Right lobe of liver (tissue), 6 donors: ENCODE results near the gene FAM25G. TPM values are rescaled to one million over a fixed set of nuclear protein-coding genes. Genes with fewer than 3 reads are reported as not detected.
"Not testable (repeated sequence)": the region's sequence is repeated elsewhere in the genome, so short reads cannot be mapped to it uniquely, and the experiment has no call there.

Experiments used
- ATAC-seq, 4 donors: fragments of 200-7000 bp; cut with Tn5 transposase; one replicate each; pipeline ENCODE4 v1.9.1; 2020; ENCODE audit warnings: mild to moderate bottlenecking in 4 of 4, moderate library complexity in 4 of 4
- DNase-seq, 3 donors: peaks; one replicate each; pipeline ENCODE4 v3.0.0-alpha.2; 2020
- H3K27ac ChIP-seq, 3 donors: fragments of 200-600 bp; one replicate each; pipeline ENCODE4 v1.8.0; 2022
- H3K27me3 ChIP-seq, 2 donors: fragments of 200-600 bp; one replicate each; pipeline ENCODE4 v1.8.0; 2022
- H3K36me3 ChIP-seq, 4 donors: fragments of 200-600 bp; sonication (generic) in 1 of 4; one replicate each; pipeline versions ENCODE4 v1.5.1 to v1.8.0; 2017 to 2022; ENCODE audit warnings: control low read depth in 1 of 4
- H3K4me1 ChIP-seq, 4 donors: fragments of 200-600 bp; sonication (generic) in 1 of 4; one replicate each; pipeline versions ENCODE4 v1.5.1 to v1.8.0; 2017 to 2022; ENCODE audit warnings: control low read depth in 1 of 4
- H3K4me3 ChIP-seq, 3 donors: fragments of 200-600 bp; one replicate each; pipeline ENCODE4 v1.8.0; 2022
- H3K9me3 ChIP-seq, 4 donors: fragments of 200-600 bp; sonication (generic) in 1 of 4; one replicate each; pipeline versions ENCODE4 v1.5.1 to v1.8.0; 2017 to 2022; ENCODE audit warnings: control low read depth in 1 of 4
- WGBS: methylation state at CpG from one replicate; pipeline ENCODE4 v1.1.6; 2018; ENCODE audit warnings: low coverage, low lambda C conversion rate; ENCODE audit not compliant: insufficient coverage; ENCODE audit errors: missing lambda C conversion rate; 5-methylcytosine and 5-hydroxymethylcytosine counted together
- intact Hi-C, 2 donors: fragments of 100-400 bp; cut with DNase I; formaldehyde crosslinking; loops; one replicate each; pipeline versions ENCODE4 v1.11.2 to v1.14.1; 2022
- total RNA-seq, 6 experiments: library from RNA; depleted of rRNA in 2 of 6; stranded (reverse); fragments of >200 nt in 2 of 6; fragmentation: NEBNext Ultra II Directional in 3 of 6; extraction: Animal tissue kit (Norgen Biotek cat#: 25700) in 3 of 6; gene quantifications; one replicate each; pipeline versions ENCODE4 v1.1.0 to v1.2.4, GENCODE V29; 2016 to 2023
- donor health status: DM: no; HTN: yes; CAD: no.
- donor health status: DM: no; HTN: no; CAD: no.
- donor health status: DM: no; HTN: no; CAD: no.
- donor health status: DM: no; HTN: yes; CAD: no.
- donor health status: DM: no; HTN: yes; CAD: no.

Gene FAM25G
- total RNA-seq, 6 experiments from 2014 or later = not detected

DNA sequence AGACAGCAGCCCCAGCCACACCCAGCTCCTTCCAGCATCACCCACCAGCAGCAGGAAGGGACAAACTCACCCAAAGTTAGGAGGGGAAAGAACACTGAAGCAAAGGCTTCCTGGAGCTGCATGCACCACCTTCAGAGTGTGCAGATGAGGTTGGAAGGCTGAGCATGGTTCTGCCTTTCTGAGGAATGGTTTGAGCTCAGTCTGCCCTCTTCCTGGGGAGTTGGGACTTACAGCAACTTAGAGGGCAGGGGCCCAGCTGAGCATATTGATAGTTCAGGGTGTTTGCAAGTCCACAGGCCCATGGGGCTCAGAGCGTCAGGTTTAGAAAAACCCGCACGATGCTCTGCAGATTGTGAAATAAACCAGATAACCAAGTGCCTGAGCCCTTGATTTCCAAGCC lies 11.4 kb downstream of the FAM25G start:
- ATAC-seq, H3K9me3 ChIP-seq, H3K36me3 ChIP-seq, H3K4me3 ChIP-seq, DNase-seq, intact Hi-C loops, H3K4me1 ChIP-seq, H3K27me3 ChIP-seq, H3K27ac ChIP-seq: not testable (repeated sequence)
- no CpG with 5 or more reads among the region's 3 CpGs for WGBS

DNA sequence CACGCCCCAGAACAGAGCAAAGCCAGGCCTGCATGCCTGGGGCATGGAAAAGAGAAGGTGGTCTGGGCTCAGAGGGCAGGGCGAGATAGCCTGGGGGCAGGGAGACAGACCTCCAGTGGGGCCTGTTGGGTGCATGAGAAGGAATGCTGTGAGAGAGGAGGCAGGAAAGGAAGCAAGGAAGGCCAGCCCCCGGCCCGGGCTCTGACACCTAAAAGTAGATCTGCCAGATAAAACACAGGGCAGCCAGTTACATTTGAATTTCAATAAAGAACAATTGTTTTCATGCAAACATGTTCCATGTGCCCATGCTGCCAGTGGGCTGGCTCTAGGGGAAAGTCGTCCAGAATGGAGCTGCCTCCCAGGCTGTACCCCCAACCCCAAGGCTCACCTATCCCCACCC lies 13.4 kb downstream of the FAM25G start:
- H3K36me3 ChIP-seq, ATAC-seq, intact Hi-C loops, H3K27ac ChIP-seq, H3K27me3 ChIP-seq, H3K4me1 ChIP-seq, DNase-seq, H3K9me3 ChIP-seq, H3K4me3 ChIP-seq: not testable (repeated sequence)
- WGBS = no CpG with 5 or more reads among the region's 5 CpGs

DNA sequence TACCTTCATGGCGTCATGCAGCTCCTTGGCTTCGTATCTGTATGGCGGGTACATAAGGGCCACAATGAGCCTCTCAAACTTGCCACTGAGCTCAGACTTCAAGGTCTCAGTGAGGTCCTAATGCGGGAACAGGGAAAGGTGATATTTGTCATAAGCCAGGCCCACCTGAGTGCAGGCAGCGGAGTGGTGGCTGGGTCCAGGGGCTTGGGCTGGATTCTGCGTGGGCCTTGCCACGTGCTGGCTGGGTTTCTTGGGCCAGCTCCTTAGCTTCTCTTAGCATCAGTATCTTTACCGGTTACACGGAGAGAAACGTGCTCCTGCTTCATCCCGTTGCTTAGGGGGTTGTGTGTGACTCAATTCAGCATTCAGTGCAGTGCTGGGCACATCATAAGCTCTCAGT lies 14.4 kb downstream of the FAM25G start:
- H3K9me3 ChIP-seq, H3K27ac ChIP-seq, H3K4me3 ChIP-seq, H3K36me3 ChIP-seq, ATAC-seq, H3K27me3 ChIP-seq, DNase-seq, H3K4me1 ChIP-seq, intact Hi-C loops: not testable (repeated sequence)
- no CpG with 5 or more reads among the region's 11 CpGs for WGBS

DNA sequence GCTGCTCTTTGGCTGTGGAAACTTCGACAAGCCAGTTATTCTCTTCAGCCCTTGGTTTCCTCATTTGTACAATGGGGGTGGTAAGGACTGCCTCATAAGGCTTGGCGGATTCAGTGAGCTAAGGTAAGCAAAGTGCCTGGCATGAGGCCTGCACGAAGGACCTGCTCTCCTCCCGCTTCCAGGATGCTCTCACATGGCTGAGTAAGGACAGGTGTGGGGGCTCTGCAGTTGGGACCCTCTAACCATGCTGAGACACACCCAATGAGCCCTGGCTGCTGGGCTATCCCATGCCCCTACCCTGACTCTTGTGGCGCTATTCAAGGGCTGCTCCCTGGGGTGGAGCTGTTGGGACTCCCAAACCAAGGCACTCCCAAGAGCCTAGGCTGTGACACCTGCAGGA lies 16.4 kb downstream of the FAM25G start:
- DNase-seq = peak in 2 of 3 donors; percentile 31 to 43
- ATAC-seq, H3K4me1 ChIP-seq, H3K9me3 ChIP-seq, intact Hi-C loops, H3K4me3 ChIP-seq, H3K27me3 ChIP-seq, H3K36me3 ChIP-seq, H3K27ac ChIP-seq: not testable (repeated sequence)
- no CpG with 5 or more reads among the region's 5 CpGs for WGBS

DNA sequence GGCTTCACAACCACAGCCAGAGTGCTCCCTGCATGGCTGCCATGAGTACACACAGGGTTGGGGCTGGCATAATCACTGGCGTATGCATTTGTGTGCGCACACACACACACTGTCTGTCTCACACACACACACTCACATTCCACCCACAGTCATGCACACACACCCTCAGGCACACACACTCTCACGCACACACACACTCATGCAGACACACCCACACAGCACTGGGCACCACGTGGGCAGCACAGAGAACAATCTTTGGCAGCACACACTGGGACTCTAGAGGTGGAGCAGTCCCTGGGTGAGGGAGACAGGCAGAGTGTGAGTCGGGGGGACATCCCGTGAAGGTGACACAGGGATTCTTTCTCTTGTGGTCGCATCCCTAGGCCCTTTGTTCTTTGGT lies 18.0 kb downstream of the FAM25G start:
- DNase-seq, H3K27me3 ChIP-seq, H3K4me3 ChIP-seq, H3K9me3 ChIP-seq, ATAC-seq, H3K4me1 ChIP-seq, intact Hi-C loops, H3K36me3 ChIP-seq, H3K27ac ChIP-seq: not testable (repeated sequence)
- WGBS = no CpG with 5 or more reads among the region's 7 CpGs

DNA sequence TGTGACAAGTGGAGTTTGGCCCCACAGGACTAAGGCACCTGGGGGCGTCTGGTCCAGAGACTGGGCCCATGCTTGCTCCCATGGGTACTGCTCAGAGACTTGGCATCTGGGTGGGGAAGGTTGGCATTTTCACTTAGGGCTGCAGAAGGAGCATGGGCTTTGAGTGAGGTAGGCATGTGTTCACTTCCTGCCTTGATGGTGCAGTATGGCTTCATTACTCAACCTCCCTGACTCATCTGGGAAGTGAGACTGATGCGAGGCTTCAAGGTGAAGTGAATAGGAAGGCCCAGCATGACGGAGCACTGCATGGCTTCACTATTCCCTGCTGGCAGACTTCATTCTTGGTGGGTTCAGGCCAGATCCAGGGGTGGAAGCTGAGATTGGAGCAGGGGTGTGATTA lies 18.9 kb downstream of the FAM25G start:
- H3K36me3 ChIP-seq, H3K4me1 ChIP-seq, intact Hi-C loops, DNase-seq, H3K27me3 ChIP-seq, ATAC-seq, H3K4me3 ChIP-seq, H3K27ac ChIP-seq, H3K9me3 ChIP-seq: not testable (repeated sequence)
- no CpG with 5 or more reads among the region's 3 CpGs for WGBS

DNA sequence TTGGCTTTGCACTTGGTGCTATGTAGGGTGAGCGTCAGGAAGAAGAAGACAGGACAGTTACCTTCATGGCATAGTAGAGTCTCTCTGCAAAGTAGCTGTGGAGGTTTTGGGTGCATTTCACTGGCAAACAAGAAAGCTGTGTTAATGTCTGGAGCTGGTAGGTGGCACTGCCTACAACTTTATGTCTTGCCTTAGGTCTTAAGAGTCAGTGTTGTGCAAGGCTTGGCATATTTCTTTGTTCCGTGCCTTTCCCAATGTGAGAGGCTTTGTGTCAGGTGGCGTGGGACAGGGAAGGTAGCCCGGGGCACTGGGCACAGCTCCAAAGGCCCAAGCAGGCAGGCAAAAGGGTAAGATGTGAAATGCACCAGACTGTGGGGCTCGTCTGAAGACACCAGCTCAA lies 19.4 kb downstream of the FAM25G start:
- WGBS = no CpG with 5 or more reads among the region's 5 CpGs
- intact Hi-C loops, H3K27ac ChIP-seq: not testable (repeated sequence)

DNA sequence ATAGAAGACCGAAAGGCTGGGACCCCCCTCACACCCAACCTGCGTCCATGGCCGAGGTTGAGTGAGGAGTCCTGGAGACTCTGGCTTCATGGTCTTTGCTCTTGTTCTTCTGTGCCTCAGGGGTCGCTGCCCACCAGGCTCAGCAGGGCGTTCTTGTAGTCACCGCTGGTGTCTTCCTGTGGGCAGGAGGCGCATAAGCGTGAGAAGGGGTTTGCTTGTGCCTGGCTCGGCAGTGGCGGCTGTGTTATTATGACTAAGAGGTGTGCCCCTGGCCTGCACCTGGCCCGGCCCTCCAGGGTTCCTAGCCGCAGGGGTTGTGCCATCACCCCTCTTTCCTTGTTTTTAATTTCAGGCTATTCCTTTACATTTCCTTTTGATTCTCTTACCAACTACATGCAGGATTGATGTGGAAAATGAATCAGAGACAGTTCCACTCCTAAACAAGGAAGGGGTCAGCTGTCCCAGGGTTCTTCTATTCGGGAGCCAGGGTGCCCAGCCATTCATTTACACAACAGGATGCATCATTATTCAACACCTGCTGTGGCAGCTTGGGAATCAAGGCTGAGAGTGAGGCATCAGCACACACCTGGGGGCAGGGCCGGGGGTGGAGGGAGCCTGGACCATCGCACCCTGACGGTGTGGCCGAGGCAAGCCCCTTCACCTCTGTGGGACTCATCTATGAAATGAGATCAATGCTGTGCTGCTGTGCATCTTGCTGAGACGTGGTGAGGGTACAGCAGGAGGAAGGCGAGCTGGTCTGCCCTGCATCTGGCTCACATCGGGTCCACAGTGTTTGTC lies 22.6 kb downstream of the FAM25G start:
- H3K9me3 ChIP-seq, H3K4me1 ChIP-seq, H3K36me3 ChIP-seq, ATAC-seq, H3K27ac ChIP-seq, intact Hi-C loops, H3K4me3 ChIP-seq, H3K27me3 ChIP-seq: not testable (repeated sequence)
- no CpG with 5 or more reads among the region's 20 CpGs for WGBS
- peak in 1 of 3 donors; percentile 43 for DNase-seq

More for the DNA sequence above, 19.4 kb downstream of the FAM25G start:
- not testable (repeated sequence) for H3K9me3 ChIP-seq, H3K36me3 ChIP-seq, H3K4me1 ChIP-seq, H3K27me3 ChIP-seq, DNase-seq, H3K4me3 ChIP-seq
- ATAC-seq = peak in 1 of 4 donors; percentile 26

DNA sequence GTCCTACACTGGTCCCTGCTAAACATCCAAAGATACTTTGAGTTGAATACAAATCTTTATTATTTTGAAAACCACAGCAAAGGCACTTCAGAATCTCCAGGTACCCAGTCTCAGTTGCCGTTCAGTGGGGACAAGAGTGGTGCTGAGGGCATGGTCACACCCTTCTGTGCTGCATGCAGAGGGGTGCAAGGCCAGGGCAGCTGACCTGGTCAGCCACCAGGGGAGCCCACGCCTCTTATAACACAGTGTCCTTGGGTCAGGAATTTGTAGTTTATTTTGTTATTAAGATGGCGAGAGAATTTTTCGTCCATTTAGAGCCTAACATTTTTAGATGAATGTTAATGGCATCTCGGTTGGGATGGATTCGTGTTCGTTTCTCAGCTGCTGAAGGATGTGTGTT lies 23.5 kb downstream of the FAM25G start:
- H3K4me1 ChIP-seq, H3K27me3 ChIP-seq, H3K27ac ChIP-seq, H3K36me3 ChIP-seq, intact Hi-C loops, DNase-seq, H3K4me3 ChIP-seq, H3K9me3 ChIP-seq, ATAC-seq: not testable (repeated sequence)
- WGBS = no CpG with 5 or more reads among the region's 7 CpGs

DNA sequence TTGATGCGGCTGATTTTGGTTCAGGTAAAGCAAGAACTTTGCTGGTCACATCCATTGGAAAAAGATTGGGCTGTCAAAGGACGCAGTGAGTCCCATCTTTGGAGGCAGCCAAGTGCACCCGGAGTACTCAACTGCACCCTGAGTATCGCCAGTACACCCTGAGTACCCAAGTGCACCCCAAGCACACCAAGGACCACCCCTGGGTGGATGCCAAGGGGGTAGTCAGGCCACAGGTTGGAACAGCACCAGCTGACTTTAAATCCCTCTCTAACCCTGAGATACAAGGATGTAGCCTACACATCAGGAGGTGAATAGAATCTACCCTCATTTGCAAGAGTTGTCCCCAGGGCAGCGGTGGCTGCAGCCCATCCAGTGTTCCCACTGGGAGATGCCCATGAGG lies 24.0 kb downstream of the FAM25G start:
- DNase-seq = peak in 1 of 3 donors; percentile 45
- ATAC-seq, intact Hi-C loops, H3K4me1 ChIP-seq, H3K9me3 ChIP-seq, H3K4me3 ChIP-seq, H3K27ac ChIP-seq, H3K27me3 ChIP-seq, H3K36me3 ChIP-seq: not testable (repeated sequence)
- WGBS = 90% methylated on average over 2 of the region's 5 CpGs

DNA sequence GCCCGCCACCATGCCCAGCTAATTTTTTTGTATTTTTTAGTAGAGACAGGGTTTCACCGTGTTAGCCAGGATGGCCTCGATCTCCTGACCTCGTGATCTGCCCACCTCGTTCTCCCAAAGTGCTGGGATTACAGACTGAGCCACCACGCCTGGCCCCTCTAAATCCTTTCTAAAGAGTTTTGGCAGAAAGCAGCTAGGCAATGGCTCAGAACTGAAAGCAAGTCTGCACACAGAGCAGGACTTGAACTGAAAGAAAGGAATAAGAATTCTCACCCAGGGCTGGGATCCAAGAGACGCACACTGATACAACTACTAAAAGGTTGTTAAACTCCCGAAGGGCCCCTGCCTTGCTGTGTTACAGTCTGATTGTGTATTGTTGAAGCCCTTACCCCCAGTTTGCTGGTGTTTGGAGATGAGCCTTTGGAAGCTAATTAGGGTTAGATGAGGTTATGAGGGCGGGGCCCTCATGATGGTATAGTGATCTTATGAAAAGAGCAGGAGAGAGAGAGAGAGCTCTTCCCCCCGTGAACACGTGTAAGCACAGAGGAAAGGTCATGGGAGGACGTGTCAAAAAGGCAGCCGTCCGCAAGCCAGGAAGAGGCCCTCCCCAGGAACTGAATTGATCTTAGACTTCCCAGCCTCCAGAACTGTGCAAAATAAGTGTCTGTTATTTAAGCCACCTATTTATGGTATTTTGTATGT lies 26.1 kb downstream of the FAM25G start:
- H3K36me3 ChIP-seq, H3K9me3 ChIP-seq, DNase-seq, ATAC-seq, H3K4me1 ChIP-seq, H3K27ac ChIP-seq, H3K27me3 ChIP-seq, intact Hi-C loops, H3K4me3 ChIP-seq: not testable (repeated sequence)
- 69% methylated on average over 8 of the region's 14 CpGs for WGBS
